GM12878 (cell line): ENCODE measurements around the gene L1TD1.

Source experiments
- CTCF ChIP-seq, 3 experiments: IDR thresholded peaks in 2 of 3; conservative IDR thresholded peaks in 1 of 3; 2 replicates each; pipeline ENCODE4 v1.5.1; 2011; ENCODE audit warnings: low read depth in 3 of 3, low read length in 3 of 3, mild to moderate bottlenecking in 3 of 3, control low read depth in 2 of 3, moderate library complexity in 2 of 3, inconsistent platforms in 1 of 3, mixed read lengths in 1 of 3; ENCODE audit not compliant: control insufficient read depth in 2 of 3, insufficient read depth in 1 of 3; ENCODE audit errors: extremely low read depth in 1 of 3
- EZH2 ChIP-seq: IDR thresholded peaks from 2 replicates; pipeline ENCODE4 v1.6.1; 2012; ENCODE audit warnings: low read depth, mild to moderate bottlenecking, control low read depth, inconsistent platforms, low read length, borderline replicate concordance; ENCODE audit not compliant: control insufficient read depth
- RAD21 ChIP-seq: IDR thresholded peaks from 2 replicates; pipeline ENCODE4 v1.6.1; 2011; ENCODE audit warnings: mild to moderate bottlenecking, low read depth, low read length, moderate library complexity; ENCODE audit not compliant: insufficient read depth
- RELA ChIP-seq: fragments of 450-650 bp; IDR thresholded peaks from 2 replicates; pipeline ENCODE4 v1.8.0; 2014; ENCODE audit warnings: borderline replicate concordance; ENCODE audit not compliant: partially characterized antibody

GRCh38 chr1:62228883-62229187 lies 34.2 kb downstream of the L1TD1 start:
- no peak for TF ChIP-seq RELA
- TF ChIP-seq CTCF (IDR thresholded peaks at IDR 0.05 in 2 of 3, conservative IDR thresholded peaks at IDR 0.05 in 1 of 3; ENCODE audit: control insufficient read depth in 2 of 3, extremely low read depth in 1 of 3, insufficient read depth in 1 of 3, low read depth in 3 of 3, low read length in 3 of 3), result no peak
- TF ChIP-seq EZH2, result no peak
- TF ChIP-seq RAD21, result no peak
